ENCODE results near the gene MBP.

- TF ChIP-seq POLR2AphosphoS5 (IDR thresholded peaks at IDR 0.05; ENCODE audit: low read depth, low read length) (no peak), POLR2A (IDR thresholded peaks at IDR 0.05; ENCODE audit: low read depth, low read length) (no peak), TAF1 (IDR thresholded peaks at IDR 0.05; ENCODE audit: borderline replicate concordance, low read depth, low read length) (no peak)
Observed at GRCh38 chr18:77134611-77135010, 2.0 kb upstream of the MBP start.

Measured in GM12892 (cell line).